Stromal cell of bone marrow (primary cell): ENCODE results near the gene CEACAM21.
"Not testable (repeated sequence)": the region's sequence is repeated elsewhere in the genome, so short reads cannot be mapped to it uniquely, and the experiment has no call there.

Experiments used
- DNase-seq: peaks from one replicate; pipeline ENCODE4 v3.0.0-alpha.2; 2012; ENCODE audit warnings: low read depth

Gene CEACAM21

DNA sequence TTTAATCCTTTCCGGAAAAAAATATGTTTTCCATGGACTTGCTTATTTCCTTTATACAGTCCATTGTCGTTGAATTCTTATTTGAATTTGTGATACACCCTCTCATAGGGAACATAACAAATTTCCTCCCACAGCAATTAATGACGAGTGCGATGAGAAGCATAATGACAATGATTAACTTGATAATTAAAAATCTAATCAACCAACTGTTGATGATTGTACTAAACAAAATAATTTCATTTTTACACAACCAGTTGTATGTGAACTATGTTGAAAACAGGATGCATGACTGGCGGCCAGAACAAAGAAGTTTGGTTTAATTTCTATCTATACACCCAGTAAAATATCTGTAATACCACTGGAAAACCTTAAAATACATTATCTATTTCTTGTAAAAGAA, 26.1 kb upstream of the CEACAM21 start:
- DNase-seq = no peak

GRCh38 chr19:41551212-41551610, 24.8 kb upstream of the CEACAM21 start:
- no peak for DNase-seq

- no peak for DNase-seq
These were observed 24.3 kb upstream of the CEACAM21 start for GRCh38 chr19:41551711-41552110.

GRCh38 chr19:41552558-41552957, 23.4 kb upstream of the CEACAM21 start:
- no peak for DNase-seq

DNA sequence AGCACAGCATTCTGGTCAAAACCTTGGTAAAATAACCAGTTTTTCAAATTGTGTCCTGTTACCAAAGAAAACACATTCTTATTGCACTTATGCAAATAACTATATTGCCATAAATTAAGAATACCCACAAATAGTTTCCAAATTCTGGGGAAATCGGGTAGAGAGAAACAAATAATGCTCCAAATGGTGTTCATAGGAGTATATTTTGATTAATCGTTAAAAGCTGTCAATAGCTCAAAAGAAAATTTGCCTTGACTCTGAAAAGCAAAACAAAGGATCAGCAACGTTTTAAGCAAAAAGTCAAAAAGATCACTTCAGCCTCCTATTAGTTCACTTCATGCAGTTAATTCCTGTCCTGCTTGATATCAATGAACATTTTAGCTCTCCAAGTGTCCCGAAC, 22.2 kb upstream of the CEACAM21 start:
- no peak for DNase-seq

GRCh38 chr19:41554907-41555306, 21.1 kb upstream of the CEACAM21 start:
- no peak for DNase-seq

DNA sequence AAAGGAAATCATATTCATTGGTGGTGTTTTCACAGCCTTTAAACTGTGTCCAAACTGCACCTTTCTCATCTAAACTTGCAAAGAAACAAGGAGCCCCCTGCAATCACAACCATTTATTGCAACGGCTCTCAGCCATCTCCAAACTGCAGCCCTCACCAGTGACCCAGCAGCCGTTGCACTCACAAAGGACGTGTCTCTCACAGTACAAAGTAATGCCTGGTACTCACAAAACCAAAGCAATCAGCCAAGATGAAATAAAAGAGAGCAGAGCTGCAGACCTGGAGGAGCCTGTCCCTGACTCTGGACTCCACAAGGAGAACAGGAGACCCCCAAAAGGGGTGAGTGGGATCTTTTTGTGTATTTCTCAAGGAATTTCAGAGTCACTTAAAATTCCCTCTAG, 20.2 kb upstream of the CEACAM21 start:
- DNase-seq = no peak

GRCh38 chr19:41563854-41564514, 12.0 kb upstream of the CEACAM21 start:
- no peak for DNase-seq

- no peak for DNase-seq
These were observed 11.2 kb upstream of the CEACAM21 start for GRCh38 chr19:41564515-41565378.

GRCh38 chr19:41565379-41565720, 10.6 kb upstream of the CEACAM21 start:
- no peak for DNase-seq

DNA sequence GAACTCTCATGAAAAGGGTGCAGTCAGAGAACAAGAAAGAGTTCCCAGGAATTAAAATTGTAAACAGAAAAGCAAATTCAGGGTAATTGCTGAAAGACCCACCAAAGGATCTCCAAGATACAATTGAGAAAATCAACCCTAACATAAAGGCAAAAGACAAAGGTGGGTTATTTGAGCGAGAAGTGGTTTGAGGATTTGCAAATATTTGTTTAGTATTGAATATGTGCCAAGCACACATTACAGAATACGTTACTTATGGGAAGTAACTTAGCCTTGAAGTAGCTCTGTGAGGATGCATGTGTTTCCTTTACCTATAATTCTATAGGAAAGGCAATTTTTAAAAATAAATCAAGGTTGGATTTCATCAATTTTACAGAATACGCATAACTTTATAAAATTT, 10.0 kb upstream of the CEACAM21 start:
- no peak for DNase-seq

DNA sequence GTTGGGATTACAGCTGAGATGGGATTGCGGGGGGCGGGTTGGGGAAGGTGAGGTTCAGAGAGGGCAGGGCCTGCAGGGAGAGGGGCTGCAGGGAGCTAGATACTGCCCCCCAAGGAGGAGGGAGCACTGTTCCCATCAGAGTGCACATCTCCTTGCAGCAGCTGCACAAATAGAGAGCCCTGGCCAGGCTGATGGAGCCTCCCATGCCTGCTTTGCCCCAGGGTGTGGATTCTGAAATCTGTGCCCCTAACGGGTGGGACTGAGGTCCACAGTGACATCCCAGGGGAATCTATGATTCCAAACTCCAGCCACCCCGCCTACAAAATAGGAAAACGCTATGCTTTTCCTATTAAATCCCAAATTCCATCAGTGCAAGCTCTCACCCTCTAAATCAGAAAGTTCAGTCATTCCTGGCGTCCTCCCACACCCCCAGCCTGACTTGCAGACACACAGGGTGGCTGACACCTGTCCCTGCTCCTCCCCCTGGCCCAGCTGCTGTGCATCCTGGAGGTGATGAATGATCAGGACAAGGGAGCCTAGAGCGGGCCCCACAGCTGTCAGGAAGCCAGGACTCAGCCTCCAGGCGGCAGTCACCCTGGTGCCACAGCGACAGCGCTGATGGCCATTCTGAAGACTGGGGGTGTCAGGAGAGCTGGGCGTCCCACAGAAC, 6.3 kb upstream of the CEACAM21 start:
- DNase-seq = no peak

DNA sequence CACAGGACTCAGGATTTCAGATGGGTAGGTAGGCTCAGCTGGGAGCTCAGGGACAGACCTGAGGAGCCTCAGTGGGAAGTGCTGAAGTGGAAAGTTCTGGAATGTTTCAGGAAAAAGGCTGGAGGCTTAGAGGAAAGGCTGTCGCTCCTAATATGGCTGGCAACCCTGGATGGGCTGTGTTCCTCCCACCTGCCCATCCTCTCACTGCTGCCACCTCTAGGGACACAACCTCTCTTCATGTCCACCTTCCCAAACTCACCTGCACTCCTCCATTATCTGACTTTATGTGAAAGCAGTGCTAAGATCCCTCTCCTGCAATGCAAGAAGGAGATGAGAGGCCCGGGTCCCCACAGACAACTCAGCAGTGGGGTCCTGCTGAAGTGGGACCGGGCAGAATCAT, 5.8 kb upstream of the CEACAM21 start:
- no peak for DNase-seq

DNA sequence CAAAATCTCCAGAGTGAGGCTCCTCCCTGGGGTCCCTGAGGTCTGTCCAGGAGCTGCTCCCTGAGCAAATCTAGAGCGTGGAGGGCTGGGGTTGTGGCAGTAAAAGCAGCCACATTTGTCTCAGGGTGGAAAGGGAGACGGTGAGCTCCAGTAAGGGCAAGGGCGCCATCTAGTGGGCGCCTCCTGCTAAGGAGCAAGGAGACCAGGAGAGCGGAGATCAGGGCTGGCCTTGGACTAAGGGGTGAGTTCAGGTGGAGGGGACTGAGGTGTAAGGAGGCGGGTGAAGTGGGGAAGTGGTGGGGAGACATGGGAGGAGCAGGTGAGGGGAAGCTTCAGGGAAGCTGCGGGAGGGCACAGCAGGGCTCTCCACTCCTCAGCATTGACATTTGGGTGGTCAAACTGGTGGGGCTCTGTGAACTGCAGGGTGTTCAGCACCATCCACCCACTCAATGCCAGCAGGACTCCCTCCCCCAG, 5.3 kb upstream of the CEACAM21 start:
- DNase-seq = peak; percentile 38

GRCh38 chr19:41577144-41577830, 1.3 kb downstream of the CEACAM21 start:
- DNase-seq = no peak

DNA sequence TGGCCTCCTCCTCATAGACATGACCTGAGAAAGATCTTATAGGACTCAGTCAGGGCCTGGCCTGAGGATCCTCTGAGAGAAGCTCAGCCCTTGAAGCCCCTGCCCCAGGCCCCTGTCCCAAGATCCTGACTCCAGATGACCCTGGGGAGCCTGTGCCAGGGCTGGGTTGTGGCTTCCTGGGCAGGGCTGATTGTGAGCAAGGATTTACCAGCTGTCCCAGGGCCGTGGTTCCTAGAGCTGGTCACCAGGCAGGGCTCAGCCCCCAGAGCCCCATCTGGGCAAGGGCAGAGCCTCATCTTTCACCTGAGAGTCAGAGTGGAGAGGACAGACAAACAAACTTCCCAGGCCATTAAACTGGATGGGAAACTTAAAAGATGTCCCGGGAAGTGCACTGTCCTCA, 1.9 kb downstream of the CEACAM21 start:
- DNase-seq = no peak

- no peak for DNase-seq
These were observed 2.9 kb downstream of the CEACAM21 start for GRCh38 chr19:41578886-41579285.

DNA sequence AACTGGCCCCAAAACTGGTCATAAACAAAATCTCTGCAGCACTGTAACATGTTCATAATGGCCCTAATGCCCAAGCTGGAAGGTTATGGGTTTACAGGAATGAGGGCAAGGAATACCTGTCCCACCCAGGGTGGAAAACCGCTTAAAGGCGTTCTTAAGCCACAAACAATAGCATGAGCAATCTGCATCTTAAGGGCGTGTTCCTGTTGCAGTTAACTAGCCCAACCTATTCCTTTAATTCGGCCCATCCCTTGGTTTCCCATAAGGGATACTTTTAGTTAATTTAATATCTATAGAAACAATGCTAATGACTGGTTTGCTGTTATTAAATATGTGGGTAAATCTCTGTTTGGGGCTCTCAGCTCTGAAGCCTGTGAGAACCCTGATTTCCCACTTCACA, 5.1 kb downstream of the CEACAM21 start:
- DNase-seq = not testable (repeated sequence)

- not testable (repeated sequence) for DNase-seq
These were observed 6.7 kb downstream of the CEACAM21 start for GRCh38 chr19:41582577-41583182.

- DNase-seq = no peak
These were observed 8.4 kb downstream of the CEACAM21 start for GRCh38 chr19:41584260-41584810.

GRCh38 chr19:41584931-41585330, 9.0 kb downstream of the CEACAM21 start:
- DNase-seq = no peak

- no peak for DNase-seq
These were observed 10.1 kb downstream of the CEACAM21 start for GRCh38 chr19:41586064-41586463.
